Heart right ventricle (tissue), 16 donors: Measurements from ENCODE around the gene BPIFA3. TPM values are rescaled to one million over a fixed set of nuclear protein-coding genes. Genes with fewer than 3 reads are reported as not detected.
A peak's percentile ranks its signal among the peaks of the same experiment; 100 is the strongest.

Source experiments
- ATAC-seq, 8 donors: fragments of 200-7000 bp; cut with Tn5 transposase; one replicate each; pipeline ENCODE4 v1.9.1; 2020; ENCODE audit warnings: mild to moderate bottlenecking in 8 of 8, moderate library complexity in 8 of 8, moderate number of reproducible peaks in 1 of 8
- DNase-seq, 2 donors: peaks; one replicate each; pipeline ENCODE4 v3.0.0-alpha.2; 2020
- H3K27ac ChIP-seq, 10 donors: fragments of 200-600 bp; sonication (generic) in 2 of 10; one replicate each; pipeline versions ENCODE4 v1.5.0 to v1.8.0; 2020 to 2022; ENCODE audit warnings: mild to moderate bottlenecking in 3 of 10
- H3K27me3 ChIP-seq, 7 donors: fragments of 200-600 bp; one replicate each; pipeline ENCODE4 v1.8.0; 2021 to 2022; ENCODE audit warnings: mild to moderate bottlenecking in 2 of 7
- H3K36me3 ChIP-seq, 9 donors: fragments of 200-600 bp; sonication (generic) in 1 of 9; one replicate each; pipeline versions ENCODE4 v1.5.0 to v1.8.0; 2020 to 2022; ENCODE audit warnings: mild to moderate bottlenecking in 2 of 9
- H3K4me1 ChIP-seq, 9 donors: fragments of 200-600 bp; sonication (generic) in 1 of 9; one replicate each; pipeline versions ENCODE4 v1.5.0 to v1.8.0; 2020 to 2022; ENCODE audit warnings: mild to moderate bottlenecking in 4 of 9
- H3K4me3 ChIP-seq, 10 donors: fragments of 200-600 bp; sonication (generic) in 2 of 10; one replicate each; pipeline versions ENCODE4 v1.5.0 to v1.8.0; 2020 to 2022; ENCODE audit warnings: mild to moderate bottlenecking in 7 of 10, moderate library complexity in 2 of 10
- H3K9me3 ChIP-seq, 11 donors: fragments of 200-600 bp in 10 of 11; sonication (generic) in 2 of 11; one replicate each; pipeline versions ENCODE4 v1.5.0 to v1.8.0; 2013 to 2022; ENCODE audit warnings: mild to moderate bottlenecking in 2 of 11, control low read depth in 1 of 11, moderate library complexity in 1 of 11
- WGBS, 2 donors: extraction: QIAGEN DNeasy Blood & Tissue Kit; methylation state at CpG; one replicate each; pipeline ENCODE4 v1.1.7; 2013; ENCODE audit warnings: inconsistent platforms in 1 of 2; 5-methylcytosine and 5-hydroxymethylcytosine counted together
- intact Hi-C, 10 donors: fragments of 100-400 bp; cut with DNase I; formaldehyde crosslinking; loops; one replicate each; pipeline versions ENCODE4 v1.11.1 to v1.14.2; 2022
- polyA plus RNA-seq, 2 donors: library from polyadenylated mRNA; stranded (reverse); fragments of 200-250 nt; gene quantifications; one replicate each; pipeline ENCODE4 v1.2.3, GENCODE V29; 2013
- total RNA-seq, 10 donors: library from RNA; stranded (reverse); fragmentation: NEBNext Ultra II Directional in 3 of 10; extraction: Animal tissue kit (Norgen Biotek cat#: 25700) in 3 of 10; gene quantifications; one replicate each; pipeline versions ENCODE4 v1.2.1 to v1.2.4, GENCODE V29; 2021 to 2023
- TF ChIP-seq, protein P1 (sequence below), 9 donors: fragments of 200-600 bp; sonication (generic) in 2 of 9; IDR thresholded peaks; one replicate each; pipeline versions ENCODE4 v1.5.0 to v1.8.0; 2021 to 2022; ENCODE audit warnings: antibody characterized with exemption in 9 of 9, mild to moderate bottlenecking in 5 of 9, moderate library complexity in 1 of 9
- donor health status: Arrhythmogenic right ventricular cardiomyopathy.
- donor health status: ischemic (EF 13 %, LVEDD 7.1; RV severe dilation, severe dysfunction).
- donor health status: healthy with polysubstance abuse.
- donor health status: DM: no; HTN: yes; CAD: no.
- donor health status: DM: no; HTN: no; CAD: no.
- donor health status: ischemic (EF 25% LVEDD 6.9; RV normal size, moderate dysfunction).
- donor health status: ischemic (EF 25% LVEDD 5.7; RV mildly dilated, moderate dysfunction).
- donor health status: healthy.
- donor health status: DM: yes; HTN: yes; CAD: no.
- donor health status: Ischemic cardiomyopathy.
- donor health status: ischemic (EF 35%, LVEDD 5.7; RV mildly dilated, moderate dysfunction).
- donor health status: nonischemic (EF 11% LVEDD 7.7; RV severe dilation, severe dysfunction).
- donor health status: DM: yes; HTN: yes; CAD: no.
- donor health status: PGD.
- donor health status: ischemic (EF 29% LVEDD 5.4; RV normal size, mild dysfunction).
- donor health status: nonischemic (EF 23%, LVEDD 6.1; RV moderate dilation, normal function).

Gene BPIFA3
- total and polyA plus RNA-seq, 12 donors: not detected

DNA sequence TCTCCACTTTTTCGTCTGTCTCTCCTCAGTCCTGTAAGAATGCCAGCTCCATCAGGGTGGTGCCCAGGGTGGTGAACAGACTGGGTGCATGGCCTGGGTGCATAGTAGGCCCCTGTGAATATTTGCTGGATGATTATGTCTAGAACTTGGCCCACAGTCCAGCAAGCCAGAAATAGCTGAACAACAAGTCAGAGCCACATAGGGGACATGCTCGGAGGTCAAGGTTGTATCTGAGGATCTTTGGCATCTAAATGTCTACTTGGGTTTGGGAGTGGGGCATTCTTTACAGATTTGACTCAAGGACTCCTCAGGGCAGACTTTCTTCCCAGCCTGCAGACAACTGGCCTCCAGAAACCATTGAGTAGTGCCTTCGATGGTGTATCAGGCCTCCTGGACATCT lies 18.1 kb upstream of the BPIFA3 start:
- Histone ChIP-seq H3K27ac (no peak overlapping the region), H3K4me1 (no peaks in the 10 kb centered on the region), H3K4me3 (no peak overlapping the region), H3K36me3 (no peaks in the 10 kb centered on the region), H3K9me3 (no peaks in the 10 kb centered on the region), H3K27me3 (peaks cover 0 to 28% (median 8%) of the 10 kb centered on the region in 7 donors)
- TF ChIP-seq, protein P1, sequence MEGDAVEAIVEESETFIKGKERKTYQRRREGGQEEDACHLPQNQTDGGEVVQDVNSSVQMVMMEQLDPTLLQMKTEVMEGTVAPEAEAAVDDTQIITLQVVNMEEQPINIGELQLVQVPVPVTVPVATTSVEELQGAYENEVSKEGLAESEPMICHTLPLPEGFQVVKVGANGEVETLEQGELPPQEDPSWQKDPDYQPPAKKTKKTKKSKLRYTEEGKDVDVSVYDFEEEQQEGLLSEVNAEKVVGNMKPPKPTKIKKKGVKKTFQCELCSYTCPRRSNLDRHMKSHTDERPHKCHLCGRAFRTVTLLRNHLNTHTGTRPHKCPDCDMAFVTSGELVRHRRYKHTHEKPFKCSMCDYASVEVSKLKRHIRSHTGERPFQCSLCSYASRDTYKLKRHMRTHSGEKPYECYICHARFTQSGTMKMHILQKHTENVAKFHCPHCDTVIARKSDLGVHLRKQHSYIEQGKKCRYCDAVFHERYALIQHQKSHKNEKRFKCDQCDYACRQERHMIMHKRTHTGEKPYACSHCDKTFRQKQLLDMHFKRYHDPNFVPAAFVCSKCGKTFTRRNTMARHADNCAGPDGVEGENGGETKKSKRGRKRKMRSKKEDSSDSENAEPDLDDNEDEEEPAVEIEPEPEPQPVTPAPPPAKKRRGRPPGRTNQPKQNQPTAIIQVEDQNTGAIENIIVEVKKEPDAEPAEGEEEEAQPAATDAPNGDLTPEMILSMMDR (IDR thresholded peaks at IDR 0.05): no peak
- 73 to 77% methylated on average over 3 of the region's 3 CpGs for WGBS, 2 donors
- intact Hi-C loops: no loop called here
- ATAC-seq (no peak), DNase-seq (no peak)

DNA sequence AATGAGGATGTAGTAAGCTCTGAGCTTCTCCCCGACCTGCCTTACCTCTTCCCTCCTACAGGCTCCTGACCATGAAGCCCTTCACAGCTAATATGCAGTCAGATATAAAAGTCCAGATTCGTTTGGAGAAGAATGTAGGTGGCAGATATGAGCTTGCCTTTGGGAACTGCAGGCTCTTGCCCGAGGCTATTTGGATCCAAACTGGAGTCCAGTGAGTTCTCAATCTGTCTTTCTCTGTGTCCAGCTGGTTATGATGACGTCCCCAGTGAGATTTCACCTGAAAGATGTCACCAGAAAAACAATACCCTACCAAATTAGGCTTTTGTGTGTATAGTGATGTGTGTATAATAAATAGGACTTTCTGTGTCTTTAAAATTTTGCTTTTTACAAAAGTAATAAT lies 14.7 kb upstream of the BPIFA3 start:
- no peak overlapping the region for H3K4me3 ChIP-seq
- H3K4me1 ChIP-seq: no peaks in the 10 kb centered on the region
- TF ChIP-seq, protein P1 (IDR thresholded peaks at IDR 0.05): no peak
- no peak overlapping the region for H3K27ac ChIP-seq
- WGBS, 2 donors: 46 to 49% methylated on average over 4 of the region's 4 CpGs
- DNase-seq (no peak), ATAC-seq (no peak)
- peaks cover 0 to 41% (median 7%) of the 10 kb centered on the region in 7 donors for H3K27me3 ChIP-seq
- intact Hi-C loops: no loop called here
- H3K9me3 ChIP-seq: no peaks in the 10 kb centered on the region
- H3K36me3 ChIP-seq: no peaks in the 10 kb centered on the region

DNA sequence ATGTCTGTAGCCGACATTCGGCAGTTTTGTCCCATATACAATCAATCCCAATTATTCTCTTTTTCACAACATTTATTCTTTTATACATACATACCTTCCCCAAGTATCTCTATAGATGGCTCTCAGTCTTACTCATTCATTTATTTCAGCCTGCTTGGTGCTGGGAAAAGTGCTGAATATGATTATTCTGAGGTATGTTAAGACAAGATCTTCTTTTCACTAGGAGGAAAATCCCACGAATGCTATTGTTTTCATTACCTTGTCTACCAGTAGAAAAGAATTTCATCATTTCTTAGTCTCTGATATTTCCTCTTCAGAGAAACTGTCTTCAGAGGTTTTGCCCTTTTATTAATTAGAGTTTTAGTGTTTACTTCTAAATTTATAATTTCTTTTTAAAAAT lies 13.7 kb upstream of the BPIFA3 start:
- intact Hi-C loops: no loop called here
- Histone ChIP-seq H3K36me3 (no peaks in the 10 kb centered on the region), H3K9me3 (no peaks in the 10 kb centered on the region), H3K4me3 (no peak overlapping the region), H3K27me3 (peaks cover 0 to 39% (median 5%) of the 10 kb centered on the region in 7 donors), H3K27ac (no peak overlapping the region), H3K4me1 (no peaks in the 10 kb centered on the region)
- DNase-seq (no peak), ATAC-seq (no peak)
- TF ChIP-seq, protein P1 (IDR thresholded peaks at IDR 0.05): no peak
- WGBS, 2 donors: 80 to 86% methylated on average over 3 of the region's 3 CpGs

DNA sequence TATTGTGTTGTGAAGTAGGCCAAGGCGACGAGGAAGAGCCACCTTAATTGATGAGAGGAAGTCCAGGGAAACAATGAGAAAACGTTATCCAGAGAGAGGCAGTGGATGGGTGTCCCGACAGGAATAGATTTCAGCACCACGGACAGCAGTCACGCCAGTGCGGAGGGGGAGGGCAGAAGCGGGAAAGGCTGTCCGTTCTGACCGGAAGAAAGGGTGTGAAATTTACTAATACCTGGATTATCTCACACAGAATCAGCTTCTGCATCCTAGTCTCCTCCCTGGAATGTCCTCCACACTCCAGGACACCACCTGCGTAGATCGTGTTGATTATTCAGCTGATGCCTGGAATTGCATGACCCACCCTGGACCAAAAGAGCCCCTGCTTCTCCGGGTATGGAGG lies 7.4 kb upstream of the BPIFA3 start:
- Histone ChIP-seq H3K27ac (no peak overlapping the region), H3K4me1 (no peaks in the 10 kb centered on the region), H3K9me3 (no peaks in the 10 kb centered on the region), H3K27me3 (peaks cover 0 to 50% (median 18%) of the 10 kb centered on the region in 7 donors), H3K36me3 (no peaks in the 10 kb centered on the region), H3K4me3 (no peak overlapping the region)
- intact Hi-C loops: loop anchor here in 2 of 10 donors (5.0 to 10.0 kb wide), 2 partner anchors 305 to 307 kb away; no protein-coding TSS in a partner anchor
- 7% methylated on average over 13 of the region's 13 CpGs for WGBS, 2 donors
- ATAC-seq (peak in 7 of 8 donors; percentile 38 to 78 (median 57)), DNase-seq (peak; percentile 64 to 72)
- TF ChIP-seq, protein P1 (IDR thresholded peaks at IDR 0.05): no peak
